ENCODE measurements around the gene INPPL1. TPM values are rescaled to one million over a fixed set of nuclear protein-coding genes. Genes with fewer than 3 reads are reported as not detected.

INPPL1 gene
- total and polyA plus RNA-seq, 10 of the 15 experiments (the other 5 are each of a cell fraction or from before 2014, with no cell fraction given), result 0.47 to 116 (median 43.4) TPM

DNA sequence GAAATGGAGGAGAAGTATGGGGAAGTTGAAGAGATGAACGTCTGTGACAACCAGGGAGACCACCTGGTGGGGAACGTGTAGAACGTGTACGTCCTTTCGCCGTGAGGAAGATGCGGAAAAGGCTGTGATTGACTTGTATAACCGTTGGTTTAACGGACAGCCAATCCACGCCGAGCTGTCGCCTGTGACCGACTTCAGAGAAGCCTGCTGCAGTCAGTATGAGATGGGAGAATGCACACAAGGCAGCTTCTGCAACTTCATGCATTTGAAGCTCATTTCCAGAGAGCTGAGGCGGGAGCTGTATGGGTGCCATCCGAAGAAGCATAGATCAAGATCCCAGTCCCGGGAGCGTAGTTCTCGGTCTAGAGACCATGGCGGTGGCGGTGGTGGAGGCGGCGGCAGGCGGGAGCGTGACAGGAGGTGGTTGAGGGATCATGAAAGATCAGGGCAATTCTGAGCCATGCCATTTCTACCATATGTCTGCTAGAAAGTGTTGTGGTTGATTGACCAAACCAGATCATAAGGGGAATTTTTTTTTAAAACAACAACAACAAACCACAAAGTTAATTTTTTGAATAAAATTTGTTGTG lies 56.3 kb downstream of the INPPL1 start:
- H3K79me2 ChIP-seq (ENCODE audit: control insufficient read depth, insufficient read depth, low read length), result no peaks in the 10 kb centered on the region
- no peak overlapping the region for H2AFZ ChIP-seq (ENCODE audit: control insufficient read depth, low read depth, low read length)
- H4K20me1 ChIP-seq (ENCODE audit: control insufficient read depth, insufficient read depth), result no peaks in the 10 kb centered on the region
- ChIA-PET CTCF (no interaction called here), POLR2A (no interaction called here), SMC1A (ENCODE audit: uncharacterized antibody, unreplicated experiment) (no interaction called here), RAD21 (ENCODE audit: unreplicated experiment) (interaction anchor here (1.5 kb wide), 1 partner anchor 150 kb away, joined by 3 read pairs; no protein-coding TSS in a partner anchor)
- H3K36me3 ChIP-seq (ENCODE audit: control insufficient read depth in 2 of 2, insufficient read depth in 2 of 2, low read length in 1 of 2), result no peaks in the 10 kb centered on the region
- WGBS (ENCODE audit: insufficient coverage, insufficient replicate concordance, low lambda C conversion rate, missing lambda C conversion rate), result 77% methylated on average over 24 of the region's 24 CpGs
- no peak overlapping the region for H3K27ac ChIP-seq (ENCODE audit: control insufficient read depth, insufficient read depth)
- no TSS peak for BruUV-seq (replicated peaks)
- H3K9me3 ChIP-seq (replicated peaks; ENCODE audit: control insufficient read depth, insufficient read depth, low read length), result no peaks in the 10 kb centered on the region
- H3K9ac ChIP-seq (ENCODE audit: control insufficient read depth, insufficient read depth, low read length), result no peak overlapping the region
- DNase-seq (ENCODE audit: low read depth, low spot score) (no peak), FAIRE-seq (no peak), ATAC-seq (no peak)
- H3K4me3 ChIP-seq, result no peak overlapping the region
- H3K4me1 ChIP-seq (ENCODE audit: control insufficient read depth, insufficient read depth, low read length), result no peaks in the 10 kb centered on the region
- H3K4me2 ChIP-seq (ENCODE audit: control insufficient read depth, insufficient read depth), result no peak overlapping the region
- H3K27me3 ChIP-seq (replicated peaks in 1 of 2; ENCODE audit: control insufficient read depth in 2 of 2, insufficient read depth in 2 of 2, low read length in 1 of 2), result no peaks in the 10 kb centered on the region
- intact Hi-C loops (cut with micrococcal nuclease; ENCODE audit: unreplicated experiment) (no loop called here), in situ Hi-C loops (cut with MboI) (no loop called here)
- no peak for TF ChIP-seq NRF1 (conservative IDR thresholded peaks at IDR 0.05; ENCODE audit: low read depth, low read length)
- no peak for TF ChIP-seq IRF4 (IDR thresholded peaks at IDR 0.05; ENCODE audit: low read depth, low read length)
- TF ChIP-seq, protein P1, sequence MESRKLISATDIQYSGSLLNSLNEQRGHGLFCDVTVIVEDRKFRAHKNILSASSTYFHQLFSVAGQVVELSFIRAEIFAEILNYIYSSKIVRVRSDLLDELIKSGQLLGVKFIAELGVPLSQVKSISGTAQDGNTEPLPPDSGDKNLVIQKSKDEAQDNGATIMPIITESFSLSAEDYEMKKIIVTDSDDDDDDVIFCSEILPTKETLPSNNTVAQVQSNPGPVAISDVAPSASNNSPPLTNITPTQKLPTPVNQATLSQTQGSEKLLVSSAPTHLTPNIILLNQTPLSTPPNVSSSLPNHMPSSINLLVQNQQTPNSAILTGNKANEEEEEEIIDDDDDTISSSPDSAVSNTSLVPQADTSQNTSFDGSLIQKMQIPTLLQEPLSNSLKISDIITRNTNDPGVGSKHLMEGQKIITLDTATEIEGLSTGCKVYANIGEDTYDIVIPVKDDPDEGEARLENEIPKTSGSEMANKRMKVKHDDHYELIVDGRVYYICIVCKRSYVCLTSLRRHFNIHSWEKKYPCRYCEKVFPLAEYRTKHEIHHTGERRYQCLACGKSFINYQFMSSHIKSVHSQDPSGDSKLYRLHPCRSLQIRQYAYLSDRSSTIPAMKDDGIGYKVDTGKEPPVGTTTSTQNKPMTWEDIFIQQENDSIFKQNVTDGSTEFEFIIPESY (IDR thresholded peaks at IDR 0.05), result no peak
- TF ChIP-seq IKZF2 (IDR thresholded peaks at IDR 0.05), result no peak
- TF ChIP-seq MYC (IDR thresholded peaks at IDR 0.05; ENCODE audit: insufficient read depth, insufficient read length, insufficient replicate concordance, low read length, severe bottlenecking), result no peak
- TF ChIP-seq, protein P2, sequence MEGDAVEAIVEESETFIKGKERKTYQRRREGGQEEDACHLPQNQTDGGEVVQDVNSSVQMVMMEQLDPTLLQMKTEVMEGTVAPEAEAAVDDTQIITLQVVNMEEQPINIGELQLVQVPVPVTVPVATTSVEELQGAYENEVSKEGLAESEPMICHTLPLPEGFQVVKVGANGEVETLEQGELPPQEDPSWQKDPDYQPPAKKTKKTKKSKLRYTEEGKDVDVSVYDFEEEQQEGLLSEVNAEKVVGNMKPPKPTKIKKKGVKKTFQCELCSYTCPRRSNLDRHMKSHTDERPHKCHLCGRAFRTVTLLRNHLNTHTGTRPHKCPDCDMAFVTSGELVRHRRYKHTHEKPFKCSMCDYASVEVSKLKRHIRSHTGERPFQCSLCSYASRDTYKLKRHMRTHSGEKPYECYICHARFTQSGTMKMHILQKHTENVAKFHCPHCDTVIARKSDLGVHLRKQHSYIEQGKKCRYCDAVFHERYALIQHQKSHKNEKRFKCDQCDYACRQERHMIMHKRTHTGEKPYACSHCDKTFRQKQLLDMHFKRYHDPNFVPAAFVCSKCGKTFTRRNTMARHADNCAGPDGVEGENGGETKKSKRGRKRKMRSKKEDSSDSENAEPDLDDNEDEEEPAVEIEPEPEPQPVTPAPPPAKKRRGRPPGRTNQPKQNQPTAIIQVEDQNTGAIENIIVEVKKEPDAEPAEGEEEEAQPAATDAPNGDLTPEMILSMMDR (IDR thresholded peaks at IDR 0.05 in 2 of 3, conservative IDR thresholded peaks at IDR 0.05 in 1 of 3; ENCODE audit: control insufficient read depth in 2 of 3, extremely low read depth in 1 of 3, insufficient read depth in 1 of 3, low read depth in 3 of 3, low read length in 3 of 3), result no peak
- TF ChIP-seq HDAC2 (IDR thresholded peaks at IDR 0.05), result no peak
- TF ChIP-seq ASH2L (IDR thresholded peaks at IDR 0.05; ENCODE audit: borderline replicate concordance, low read depth), result no peak
- no peak for TF ChIP-seq RCOR1 (conservative IDR thresholded peaks at IDR 0.05; ENCODE audit: low read depth, low read length)
- no peak for TF ChIP-seq SP1 (IDR thresholded peaks at IDR 0.05; ENCODE audit: low read depth, low read length)
- no peak for TF ChIP-seq SREBF1 (IDR thresholded peaks at IDR 0.05; ENCODE audit: low read length)
